NCI-H2171 treated with DMSO at 0.1 percent for 48 hours (cell line): ENCODE data around the gene DLAT.
"Not testable (repeated sequence)": the region's sequence is repeated elsewhere in the genome, so short reads cannot be mapped to it uniquely, and the experiment has no call there.

Experiments used
- DNase-seq: peaks from one replicate; lab custom pipeline; 2025; lab: John Stamatoyannopoulos, UW

Gene DLAT

GRCh38 chr11:112005422-112006094 is 19.6 kb upstream of the DLAT start:
- no peak for DNase-seq

GRCh38 chr11:112006095-112006441 is 19.1 kb upstream of the DLAT start:
- peak; percentile 10 for DNase-seq

GRCh38 chr11:112011451-112011850 is 13.8 kb upstream of the DLAT start:
- not testable (repeated sequence) for DNase-seq

GRCh38 chr11:112012874-112013273 is 12.3 kb upstream of the DLAT start:
- DNase-seq, result no peak

- no peak for DNase-seq
Observed at GRCh38 chr11:112013497-112014164, 11.6 kb upstream of the DLAT start.

DNA sequence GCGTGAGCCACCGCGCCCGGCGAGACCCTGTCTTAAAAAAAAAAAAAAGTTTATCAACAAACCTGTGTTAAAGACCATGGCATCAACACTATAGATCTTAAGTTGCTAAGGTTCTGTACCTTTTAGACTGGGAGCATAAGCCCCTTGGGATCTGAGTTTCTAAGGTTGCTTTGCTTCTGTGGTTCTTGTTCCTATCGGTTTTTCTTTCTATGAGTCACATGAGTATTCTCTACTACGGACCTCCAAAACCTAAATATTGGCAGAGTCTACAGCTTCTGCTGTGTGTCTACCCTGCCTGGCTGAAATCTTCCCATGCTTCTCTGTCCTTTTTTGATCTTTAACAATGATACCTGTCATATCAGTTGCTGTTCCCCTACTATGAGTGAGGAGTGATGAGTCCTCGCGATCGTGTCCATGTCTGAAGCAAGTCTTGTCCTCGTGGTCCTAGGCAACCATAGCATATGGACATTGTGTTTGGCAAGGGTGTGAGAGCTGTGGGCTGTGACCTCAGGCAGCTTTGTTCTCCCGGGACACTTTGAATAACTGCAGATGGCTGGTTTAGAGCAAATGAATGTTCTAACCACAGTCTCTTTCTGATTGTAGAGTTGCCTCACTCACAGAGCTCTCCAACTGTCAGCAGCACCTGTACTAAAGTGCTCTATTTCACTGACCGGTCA is 9.0 kb upstream of the DLAT start:
- no peak for DNase-seq

DNA sequence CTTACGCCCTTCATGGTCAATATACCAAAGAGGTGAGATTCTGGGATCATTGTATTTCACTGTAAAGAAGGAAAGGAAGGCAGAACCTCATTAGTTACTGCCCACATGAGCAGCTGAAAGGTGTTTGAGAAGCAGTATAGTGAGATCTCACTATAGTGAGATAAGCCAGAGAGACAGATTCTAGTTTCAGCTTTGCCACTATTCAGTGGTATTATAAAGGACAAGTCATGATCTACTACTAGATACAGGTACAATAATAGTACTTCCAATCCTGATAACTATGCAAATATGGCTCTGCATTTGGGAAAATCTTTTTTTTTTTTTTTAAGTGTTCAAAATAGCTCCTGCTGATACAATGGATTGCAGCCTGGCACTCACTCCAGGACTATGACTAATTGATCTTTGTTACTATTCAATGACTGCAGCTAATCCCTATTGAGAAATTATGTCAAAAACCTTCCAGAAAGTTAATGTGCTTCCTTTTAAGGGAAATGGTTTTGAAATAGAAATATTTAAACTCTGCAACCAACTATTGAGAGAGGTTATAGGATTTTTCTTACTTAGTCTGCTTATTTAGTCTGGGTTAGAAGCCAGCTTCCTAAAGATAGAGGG is 8.3 kb upstream of the DLAT start:
- DNase-seq, result no peak

- DNase-seq, result no peak
Observed at GRCh38 chr11:112017538-112017937, 7.7 kb upstream of the DLAT start.

DNA sequence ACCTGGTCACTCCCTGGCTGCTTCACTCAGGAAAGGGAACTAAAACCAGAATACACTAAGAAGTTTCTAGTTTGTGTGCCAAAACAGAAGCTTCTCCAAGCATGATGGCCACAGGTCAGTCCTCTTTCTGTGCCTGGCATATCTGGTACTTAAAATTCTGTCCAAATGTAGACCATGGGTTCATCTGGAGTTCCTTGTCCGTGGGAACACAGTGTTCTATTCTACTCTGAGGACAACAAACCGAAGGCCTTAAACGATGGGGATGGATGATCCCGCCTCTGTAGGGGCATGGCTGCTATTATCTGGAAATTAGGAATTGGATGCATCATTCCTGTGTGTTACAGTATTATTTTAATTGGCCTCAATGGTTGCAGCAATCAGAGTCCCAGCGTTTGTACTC is 6.1 kb upstream of the DLAT start:
- DNase-seq, result no peak

DNA sequence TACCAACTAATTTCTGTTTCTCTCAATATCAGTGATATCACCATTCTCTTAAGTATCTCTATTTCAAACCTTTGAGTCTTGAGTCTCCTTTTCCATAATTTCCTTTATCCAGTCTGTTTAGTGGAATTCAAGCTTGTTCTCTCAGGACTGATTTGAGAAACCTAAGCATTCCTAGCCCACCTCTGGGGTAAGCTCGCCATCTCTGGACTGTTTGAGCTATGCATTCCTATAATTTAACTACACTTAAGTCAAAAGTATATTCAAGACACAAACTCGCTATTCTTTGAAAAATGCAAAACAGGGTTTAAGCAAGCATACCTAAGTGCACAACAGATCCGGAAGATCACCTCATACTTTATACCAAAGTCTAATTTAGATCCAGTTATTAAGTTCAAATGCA is 2.1 kb upstream of the DLAT start:
- DNase-seq, result no peak

DNA sequence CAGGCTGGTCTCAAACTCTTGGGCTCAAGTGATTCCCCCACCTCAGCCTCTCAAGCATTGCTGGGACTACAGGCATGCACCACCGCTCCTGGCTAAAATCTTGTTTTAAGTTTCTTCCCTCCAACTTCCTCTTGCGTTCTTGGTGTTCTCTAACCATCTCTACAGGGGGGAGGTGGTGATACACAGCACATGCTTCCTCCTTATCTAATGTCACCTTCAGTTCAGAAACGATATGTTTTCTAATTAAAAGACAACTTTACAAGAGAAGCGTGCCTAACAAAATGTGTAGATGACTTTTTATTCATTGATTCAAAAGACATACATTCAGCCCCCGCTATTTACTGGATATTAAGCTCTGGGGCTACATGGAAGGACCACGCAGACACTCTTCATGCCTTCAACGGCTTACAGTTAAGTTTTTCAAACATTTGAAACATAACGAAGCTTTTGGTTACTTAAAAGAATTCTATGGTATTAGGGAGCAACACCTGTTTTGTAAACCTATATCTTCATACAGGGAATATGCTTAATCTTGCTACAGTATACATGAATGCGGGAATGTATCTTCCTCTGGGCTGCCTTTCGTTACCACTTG is 933 bp upstream of the DLAT start:
- no peak for DNase-seq

DNA sequence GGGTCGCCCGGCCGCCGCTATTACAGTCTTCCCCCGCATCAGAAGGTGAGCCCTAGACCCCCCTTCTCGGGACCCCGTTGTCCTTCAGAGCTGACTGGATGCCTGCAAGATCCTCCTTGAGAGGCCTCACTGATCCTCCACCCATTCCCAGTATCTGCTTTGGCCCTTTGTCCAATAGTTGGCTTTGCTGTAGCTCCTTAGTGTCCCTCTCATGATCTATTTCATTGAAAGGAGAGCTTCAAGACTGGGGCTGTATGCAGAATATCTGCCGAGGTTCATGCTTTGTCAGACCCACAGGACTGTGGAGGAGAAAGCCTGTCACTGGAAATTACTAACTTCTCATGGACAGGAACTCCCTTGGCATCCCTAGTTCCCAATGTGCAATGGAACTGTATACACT is 499 bp downstream of the DLAT start:
- peak; percentile 25 for DNase-seq

DNA sequence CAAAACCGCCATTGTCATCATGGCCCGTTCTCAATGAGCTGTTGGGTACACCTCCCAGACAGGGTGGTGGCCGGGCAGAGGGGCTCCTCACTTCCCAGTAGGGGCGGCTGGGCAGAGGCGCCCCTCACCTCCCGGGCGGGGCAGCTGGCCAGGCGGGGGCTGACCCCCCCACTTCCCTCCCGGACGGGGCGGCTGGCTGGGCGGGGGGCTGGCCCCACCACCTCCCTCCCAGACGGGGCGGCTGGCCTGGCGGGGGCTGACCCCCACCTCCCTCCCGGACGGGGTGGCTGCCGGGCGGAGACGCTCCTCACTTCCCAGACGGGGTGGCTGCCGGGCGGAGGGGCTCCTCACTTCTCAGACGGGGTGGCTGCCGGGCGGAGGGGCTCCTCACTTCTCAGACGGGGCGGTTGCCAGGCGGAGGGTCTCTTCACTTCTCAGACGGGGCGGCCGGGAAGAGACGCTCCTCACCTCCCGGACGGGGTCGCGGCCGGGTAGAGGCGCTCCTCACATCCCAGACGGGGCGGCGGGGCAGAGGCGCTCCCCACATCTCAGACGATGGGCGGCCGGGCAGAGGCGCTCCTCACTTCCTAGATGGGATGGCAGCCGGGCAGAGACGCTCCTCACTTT is 1.7 kb downstream of the DLAT start:
- not testable (repeated sequence) for DNase-seq

DNA sequence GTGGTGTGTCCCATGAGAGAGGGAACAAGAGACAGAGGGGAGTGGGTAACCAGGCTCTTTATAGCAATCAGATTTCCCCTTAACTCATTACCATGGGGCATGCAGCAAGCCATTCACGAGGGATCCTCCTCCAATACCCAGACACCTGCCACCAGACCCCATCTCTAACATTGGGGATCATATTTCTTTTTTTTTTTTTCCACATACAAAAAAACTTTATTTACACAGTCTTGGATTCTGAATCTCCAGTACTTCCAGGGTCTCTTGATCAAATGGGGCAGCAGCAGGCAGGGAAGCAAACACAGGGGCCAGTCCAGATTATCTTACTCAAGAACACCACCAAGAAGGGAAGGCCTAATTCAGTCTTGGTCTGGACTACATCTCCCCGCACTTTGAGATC is 4.3 kb downstream of the DLAT start:
- DNase-seq, result no peak

DNA sequence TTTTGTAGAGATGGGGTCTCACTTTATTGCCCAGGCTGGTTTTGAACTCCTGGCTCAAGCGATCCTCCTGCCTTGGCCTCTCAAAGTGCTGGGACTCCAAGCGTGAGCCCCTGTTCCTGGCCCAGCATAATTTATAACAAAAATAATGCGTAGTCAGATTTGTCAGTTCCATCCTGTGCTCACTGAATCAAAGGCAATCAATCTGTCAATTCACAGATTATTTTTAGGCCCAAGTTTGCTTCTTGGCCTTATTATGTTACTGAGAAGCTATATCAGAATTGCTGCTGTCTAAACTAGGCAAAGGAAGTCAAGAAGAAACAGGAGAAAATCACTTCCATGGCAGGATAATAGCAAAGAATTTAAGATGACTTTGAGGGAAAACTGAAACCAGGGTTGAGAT is 8.7 kb downstream of the DLAT start:
- DNase-seq, result no peak

DNA sequence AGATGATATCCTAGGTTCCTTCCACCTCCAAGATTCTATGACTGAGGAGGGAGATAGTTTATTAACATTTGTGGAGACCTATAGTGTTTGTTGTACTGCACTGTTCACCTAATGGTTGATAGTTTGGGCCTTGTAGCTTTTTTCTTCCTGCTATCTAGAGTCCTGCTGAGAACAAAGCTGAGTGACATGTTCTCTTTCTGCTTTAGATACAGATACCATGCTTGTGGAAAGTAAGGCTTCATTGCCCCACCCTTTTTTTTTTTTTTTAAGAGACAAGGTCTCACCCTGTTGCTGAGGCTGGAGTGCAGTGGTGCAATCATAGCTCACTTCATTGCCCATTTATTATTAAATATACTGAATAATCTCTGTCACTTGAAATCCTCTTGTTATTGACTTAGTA is 12.3 kb downstream of the DLAT start:
- DNase-seq, result no peak

DNA sequence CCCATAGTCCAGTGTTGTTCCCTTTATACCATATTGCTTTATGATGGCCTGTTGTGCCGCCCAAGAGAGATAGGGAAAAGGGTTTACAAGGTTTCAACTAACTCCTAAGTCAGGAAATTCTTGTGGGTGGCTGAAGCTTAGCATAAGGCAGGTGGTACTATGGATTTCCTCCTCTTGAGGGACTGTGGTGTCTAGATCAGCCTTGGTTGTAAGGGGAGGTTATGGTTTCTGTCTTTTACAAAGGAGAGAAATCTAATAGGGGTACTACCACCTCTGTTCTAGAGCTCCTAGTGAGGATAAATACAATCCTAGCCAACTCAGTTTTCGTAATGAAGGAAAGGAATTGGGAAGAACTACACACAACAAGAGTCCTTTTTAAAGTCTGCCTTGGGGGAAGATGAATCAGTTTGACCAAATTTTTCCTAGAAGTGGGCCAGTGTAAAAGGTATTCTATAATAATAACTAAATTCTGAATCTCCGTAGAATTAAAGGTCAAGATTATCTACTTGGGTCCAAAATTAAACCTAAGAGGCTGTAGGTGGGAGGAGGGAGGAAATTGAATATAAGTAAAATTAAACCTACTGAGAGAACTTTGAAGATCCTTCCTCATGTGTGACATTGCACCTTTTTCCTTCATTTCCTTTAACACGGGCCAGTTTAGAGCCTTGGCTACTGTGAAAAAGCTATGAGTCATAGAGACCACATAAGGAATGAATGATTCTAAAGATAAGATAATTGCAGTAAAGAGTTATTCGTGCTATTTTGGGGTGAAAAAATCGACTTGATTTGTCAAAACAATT is 17.2 kb downstream of the DLAT start:
- DNase-seq, result no peak

DNA sequence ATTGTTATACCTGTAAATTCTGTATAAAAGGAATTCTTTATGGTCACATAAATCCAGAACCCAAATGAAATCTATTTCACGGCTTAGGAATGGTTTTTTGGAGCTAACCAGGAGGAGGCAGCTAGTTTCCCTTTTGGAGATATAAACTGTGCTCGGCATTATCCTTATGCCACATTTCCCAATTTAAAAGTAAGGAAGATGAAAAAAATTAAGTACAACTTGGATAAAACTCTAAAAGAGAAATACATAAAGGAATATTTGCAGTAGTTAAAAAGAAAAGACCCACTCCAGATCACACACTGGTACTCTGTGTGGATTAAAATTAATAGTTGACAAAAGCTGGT is 17.7 kb downstream of the DLAT start:
- no peak for DNase-seq

DNA sequence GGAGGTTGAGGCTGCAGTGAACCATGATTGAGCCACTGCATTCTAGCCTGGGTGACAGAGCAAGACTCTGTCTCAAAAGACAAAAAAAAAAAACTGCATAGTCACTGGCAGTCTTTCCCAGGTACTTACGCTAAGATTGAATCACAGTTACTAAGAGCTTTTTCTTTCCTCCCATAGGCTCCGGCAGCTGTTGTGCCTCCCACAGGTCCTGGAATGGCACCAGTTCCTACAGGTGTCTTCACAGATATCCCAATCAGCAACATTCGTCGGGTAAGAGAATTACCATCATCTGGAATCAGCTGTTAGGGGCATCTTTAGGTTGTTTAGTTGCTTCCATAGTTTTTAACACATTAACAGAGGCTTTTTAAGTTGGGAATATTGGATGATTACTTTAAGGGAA is 19.8 kb downstream of the DLAT start:
- DNase-seq, result no peak

DNA sequence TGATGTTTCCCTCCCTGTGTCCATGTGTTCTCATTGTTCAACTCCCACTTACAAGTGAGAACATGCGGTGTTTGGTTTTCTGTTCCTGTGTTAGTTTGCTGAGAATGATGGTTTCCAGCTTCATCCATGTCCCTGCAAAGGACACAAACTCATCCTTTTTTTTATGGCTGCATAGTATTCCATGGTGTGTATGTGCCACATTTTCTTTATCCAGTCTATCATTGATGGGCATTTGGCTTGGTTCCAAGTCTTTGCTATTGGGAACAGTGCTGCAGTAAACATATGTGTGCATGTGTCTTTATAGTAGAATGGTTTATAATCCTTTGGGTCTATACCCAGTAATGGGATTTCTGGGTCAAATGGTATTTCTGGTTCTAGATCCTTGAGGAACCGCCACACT is 21.4 kb downstream of the DLAT start:
- not testable (repeated sequence) for DNase-seq

- DNase-seq, result not testable (repeated sequence)
Observed at GRCh38 chr11:112048256-112048655, 23.0 kb downstream of the DLAT start.

GRCh38 chr11:112049777-112050176 is 24.6 kb downstream of the DLAT start:
- DNase-seq, result no peak
